Right lobe of liver (tissue), 4 donors: ENCODE data around the gene EEIG1.

Experiments used
- POLR2A ChIP-seq: fragments of 450-650 bp; IDR thresholded peaks from one replicate; pipeline ENCODE4 v1.6.1; 2017; ENCODE audit warnings: antibody characterized with exemption, mild to moderate bottlenecking
- TF ChIP-seq, protein P1 (sequence below), 4 donors: fragments of 200-600 bp in 3 of 4; fragments of 450-650 bp in 1 of 4; IDR thresholded peaks; one replicate each; pipeline versions ENCODE4 v1.5.1 to v1.8.0; 2016 to 2022; ENCODE audit warnings: antibody characterized with exemption in 4 of 4, mild to moderate bottlenecking in 2 of 4
- donor health status: DM: no; HTN: no; CAD: no.
- donor health status: DM: no; HTN: no; CAD: no.
- donor health status: DM: no; HTN: yes; CAD: no.

DNA sequence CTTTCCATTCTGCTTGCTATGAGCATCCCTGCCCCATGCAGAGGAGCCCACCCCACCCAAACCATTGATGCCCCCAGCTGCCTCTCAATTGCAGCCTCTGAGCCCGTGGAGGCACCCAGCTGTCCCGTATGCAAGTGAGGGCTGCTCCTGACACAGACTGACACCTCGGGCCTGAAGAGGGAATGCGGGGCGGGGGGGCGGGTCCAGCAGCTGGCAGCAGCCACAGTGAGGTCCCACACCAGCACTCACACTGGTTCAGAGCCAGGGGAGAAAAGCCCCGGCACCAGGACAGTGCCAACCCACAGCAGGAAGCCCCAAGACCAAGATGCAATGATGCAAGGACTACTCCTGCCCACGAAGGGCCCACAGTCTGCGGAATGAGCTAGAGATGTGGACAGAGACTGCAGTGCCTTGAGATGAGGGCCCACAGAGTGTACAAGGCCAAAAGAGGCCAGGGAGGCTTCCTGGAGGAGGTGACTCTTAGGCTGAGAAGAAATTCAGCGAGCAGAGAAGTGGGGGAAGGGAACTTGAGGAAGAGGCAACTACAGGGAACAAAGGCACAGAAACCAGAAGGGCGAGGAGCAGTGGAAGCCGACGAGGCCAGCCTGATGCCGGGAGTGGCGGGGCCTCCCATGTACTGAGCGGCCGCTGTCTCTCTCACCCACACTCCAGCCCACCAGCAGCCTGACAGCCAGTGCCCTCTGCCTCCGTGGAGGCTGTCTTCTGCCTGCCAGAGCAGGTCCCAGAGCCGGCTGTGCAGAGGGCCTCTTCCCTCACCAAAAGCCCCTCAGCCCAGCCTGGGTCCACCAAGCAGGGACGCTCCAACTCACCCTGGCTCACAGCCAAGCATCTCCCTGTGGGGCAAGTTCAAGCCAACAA is 9.2 kb downstream of the EEIG1 start:
- TF ChIP-seq, protein P1, sequence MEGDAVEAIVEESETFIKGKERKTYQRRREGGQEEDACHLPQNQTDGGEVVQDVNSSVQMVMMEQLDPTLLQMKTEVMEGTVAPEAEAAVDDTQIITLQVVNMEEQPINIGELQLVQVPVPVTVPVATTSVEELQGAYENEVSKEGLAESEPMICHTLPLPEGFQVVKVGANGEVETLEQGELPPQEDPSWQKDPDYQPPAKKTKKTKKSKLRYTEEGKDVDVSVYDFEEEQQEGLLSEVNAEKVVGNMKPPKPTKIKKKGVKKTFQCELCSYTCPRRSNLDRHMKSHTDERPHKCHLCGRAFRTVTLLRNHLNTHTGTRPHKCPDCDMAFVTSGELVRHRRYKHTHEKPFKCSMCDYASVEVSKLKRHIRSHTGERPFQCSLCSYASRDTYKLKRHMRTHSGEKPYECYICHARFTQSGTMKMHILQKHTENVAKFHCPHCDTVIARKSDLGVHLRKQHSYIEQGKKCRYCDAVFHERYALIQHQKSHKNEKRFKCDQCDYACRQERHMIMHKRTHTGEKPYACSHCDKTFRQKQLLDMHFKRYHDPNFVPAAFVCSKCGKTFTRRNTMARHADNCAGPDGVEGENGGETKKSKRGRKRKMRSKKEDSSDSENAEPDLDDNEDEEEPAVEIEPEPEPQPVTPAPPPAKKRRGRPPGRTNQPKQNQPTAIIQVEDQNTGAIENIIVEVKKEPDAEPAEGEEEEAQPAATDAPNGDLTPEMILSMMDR (IDR thresholded peaks at IDR 0.05), result no peak
- no peak for TF ChIP-seq POLR2A
